ENCODE measurements around the gene SMIM38.

The SMIM38 gene

DNA sequence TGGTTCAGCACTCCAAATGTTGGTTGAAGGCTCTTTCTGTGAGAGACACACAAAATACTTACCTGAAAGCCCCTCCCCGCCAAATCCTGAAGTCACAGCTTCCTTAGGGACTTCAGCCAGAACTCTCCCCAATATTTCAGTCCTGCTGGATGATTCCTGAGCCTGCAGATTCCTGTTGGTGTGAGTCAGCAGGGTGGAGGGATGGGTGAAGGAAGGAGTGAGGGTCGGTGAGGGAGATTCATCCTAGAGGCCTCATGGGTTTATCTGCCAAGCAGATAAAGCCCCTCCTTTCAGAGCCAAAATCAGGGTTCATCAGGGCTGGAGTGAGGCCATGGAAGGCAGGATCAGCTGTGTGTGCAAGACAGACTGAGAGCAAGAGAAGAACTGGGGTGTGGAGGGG lies 37.9 kb downstream of the SMIM38 start:
- Histone ChIP-seq H3K4me3 (ENCODE audit: low read length) (no peak overlapping the region), H3K4me1 (ENCODE audit: control insufficient read depth, insufficient read depth, low read length) (no peaks in the 10 kb centered on the region), H3K27me3 (replicated peaks; ENCODE audit: control insufficient read depth, insufficient read depth, low read length) (peaks cover 75% of the 10 kb centered on the region), H3K36me3 (ENCODE audit: control insufficient read depth, insufficient read depth, low read length, severe bottlenecking) (no peaks in the 10 kb centered on the region), H3K9ac (ENCODE audit: low read length) (no peak overlapping the region), H3K9me3 (ENCODE audit: control insufficient read depth, low read length) (peaks cover 11% of the 10 kb centered on the region)
- DNase-seq (ENCODE audit: low read depth), result no peak

DNA sequence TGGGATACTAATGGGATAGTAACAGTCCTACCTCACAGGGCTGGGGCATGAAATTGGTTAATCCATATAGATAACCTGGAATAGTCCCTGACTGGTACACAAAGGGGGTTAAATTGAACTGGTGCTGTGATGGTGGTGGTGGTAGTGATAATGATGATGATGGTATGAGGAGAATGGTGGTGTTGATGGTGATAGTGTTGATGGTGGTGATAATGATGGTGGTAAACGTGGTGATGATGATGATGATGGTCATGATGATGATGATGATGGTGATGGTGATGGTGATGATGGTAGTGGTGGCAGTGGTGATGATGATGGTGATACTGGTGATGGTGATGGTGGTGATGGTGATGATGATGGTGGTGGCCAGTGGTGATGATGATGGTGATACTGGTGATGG lies 38.7 kb downstream of the SMIM38 start:
- no peak overlapping the region for H3K9ac ChIP-seq (ENCODE audit: low read length)
- H3K9me3 ChIP-seq (ENCODE audit: control insufficient read depth, low read length), result peaks cover 10% of the 10 kb centered on the region
- no peaks in the 10 kb centered on the region for H3K4me1 ChIP-seq (ENCODE audit: control insufficient read depth, insufficient read depth, low read length)
- H3K4me3 ChIP-seq (ENCODE audit: low read length), result no peak overlapping the region
- H3K36me3 ChIP-seq (ENCODE audit: control insufficient read depth, insufficient read depth, low read length, severe bottlenecking), result no peaks in the 10 kb centered on the region
- peaks cover 78% of the 10 kb centered on the region for H3K27me3 ChIP-seq (replicated peaks; ENCODE audit: control insufficient read depth, insufficient read depth, low read length)
- DNase-seq (ENCODE audit: low read depth), result no peak

DNA sequence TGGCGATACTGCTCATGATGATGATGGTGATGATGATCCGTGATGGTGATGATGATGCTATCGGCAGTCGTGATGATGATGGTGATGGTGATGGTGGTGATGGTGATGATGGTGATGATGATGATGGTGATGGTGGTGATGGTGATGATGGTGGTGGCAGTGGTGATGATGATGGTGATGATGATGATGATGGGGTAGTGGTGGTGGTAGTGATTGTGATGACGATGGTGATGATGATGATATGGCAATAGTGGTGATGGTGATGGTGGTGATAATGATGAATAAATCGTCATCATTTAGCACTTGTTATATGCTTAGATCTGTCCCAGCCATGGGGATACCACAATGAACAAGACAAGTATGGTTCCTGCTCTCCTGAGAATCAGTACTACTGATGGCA lies 39.2 kb downstream of the SMIM38 start:
- DNase-seq (ENCODE audit: low read depth), result no peak
- H3K4me3 ChIP-seq (ENCODE audit: low read length), result no peak overlapping the region

DNA sequence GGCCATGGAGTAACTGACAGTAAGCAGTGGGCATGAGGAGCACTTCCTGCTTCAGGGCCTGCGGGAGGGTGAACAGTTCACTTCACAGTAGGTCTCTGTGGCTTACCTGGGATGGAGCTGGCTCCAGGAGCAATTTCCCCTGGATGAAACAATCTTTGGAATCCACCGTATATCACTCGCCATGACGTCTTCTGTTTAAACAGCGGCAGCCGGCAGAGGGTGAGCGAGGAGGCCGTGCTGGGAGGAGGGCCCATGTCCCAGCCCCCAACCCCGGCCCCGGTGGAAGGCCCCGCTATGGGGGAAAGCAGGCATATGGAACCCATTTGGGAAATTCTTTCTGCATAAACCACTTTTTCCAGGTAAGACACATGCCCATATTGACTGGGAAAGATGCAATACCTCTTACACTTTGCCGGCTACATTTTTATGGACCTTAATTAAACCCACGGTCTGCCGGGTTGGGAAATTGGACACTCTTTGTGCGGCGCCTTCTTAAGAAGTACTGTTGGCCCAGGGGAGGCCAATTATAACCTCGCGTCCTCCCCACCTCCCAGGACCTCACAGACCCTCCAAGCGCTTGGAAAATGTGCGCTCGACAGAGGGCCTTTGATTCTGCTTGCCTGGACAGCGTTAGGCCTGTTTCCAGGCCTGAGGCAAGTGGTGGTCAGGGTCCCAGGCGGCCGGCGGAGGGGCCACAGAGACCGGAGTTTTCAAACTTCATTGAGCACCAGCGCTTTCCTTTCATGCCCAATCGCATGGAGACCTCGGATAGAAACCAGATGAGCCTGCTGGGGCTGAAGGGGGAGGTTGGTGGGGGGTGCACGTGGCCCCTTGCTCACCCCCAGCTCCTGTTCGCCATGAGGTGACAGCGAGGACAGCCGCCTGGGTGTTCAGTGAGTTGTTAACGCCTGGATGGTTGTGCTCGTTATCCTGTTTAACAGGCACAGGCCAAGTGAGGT lies 40.4 kb downstream of the SMIM38 start:
- H3K36me3 ChIP-seq (ENCODE audit: control insufficient read depth, insufficient read depth, low read length, severe bottlenecking), result no peaks in the 10 kb centered on the region
- H3K27me3 ChIP-seq (replicated peaks; ENCODE audit: control insufficient read depth, insufficient read depth, low read length), result peaks cover 87% of the 10 kb centered on the region
- no peak overlapping the region for H3K9ac ChIP-seq (ENCODE audit: low read length)
- H3K4me3 ChIP-seq (ENCODE audit: low read length), result no peak overlapping the region
- DNase-seq (ENCODE audit: low read depth), result no peak
- no peaks in the 10 kb centered on the region for H3K4me1 ChIP-seq (ENCODE audit: control insufficient read depth, insufficient read depth, low read length)
- H3K9me3 ChIP-seq (ENCODE audit: control insufficient read depth, low read length), result peaks cover 10% of the 10 kb centered on the region

More for the DNA sequence above, 39.2 kb downstream of the SMIM38 start:
- Histone ChIP-seq H3K27me3 (replicated peaks; ENCODE audit: control insufficient read depth, insufficient read depth, low read length) (peaks cover 82% of the 10 kb centered on the region), H3K9ac (ENCODE audit: low read length) (no peak overlapping the region), H3K9me3 (ENCODE audit: control insufficient read depth, low read length) (peaks cover 10% of the 10 kb centered on the region), H3K4me1 (ENCODE audit: control insufficient read depth, insufficient read depth, low read length) (no peaks in the 10 kb centered on the region), H3K36me3 (ENCODE audit: control insufficient read depth, insufficient read depth, low read length, severe bottlenecking) (no peaks in the 10 kb centered on the region)

DNA sequence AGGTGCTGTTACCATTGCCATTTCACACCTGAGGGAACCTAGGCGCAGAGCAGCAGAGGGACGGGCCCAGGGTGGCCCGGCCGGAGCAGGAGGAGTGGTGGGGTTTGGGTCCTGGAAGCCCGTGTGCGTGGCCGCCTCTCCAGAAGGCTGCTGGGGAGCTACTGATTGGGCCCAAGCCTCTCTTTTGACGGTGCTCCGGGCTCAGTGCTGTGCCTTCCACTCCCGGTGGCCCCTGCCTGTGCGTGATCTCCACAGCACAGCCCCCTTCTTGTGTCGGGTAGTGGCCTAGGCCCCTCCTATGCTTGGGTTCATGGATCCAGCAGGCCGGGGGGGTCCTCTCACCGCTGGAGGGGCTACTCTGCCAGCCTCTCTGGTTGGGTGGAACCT lies 41.0 kb downstream of the SMIM38 start:
- Histone ChIP-seq H3K4me1 (ENCODE audit: control insufficient read depth, insufficient read depth, low read length) (no peaks in the 10 kb centered on the region), H3K27me3 (replicated peaks; ENCODE audit: control insufficient read depth, insufficient read depth, low read length) (peaks cover 83% of the 10 kb centered on the region), H3K9ac (ENCODE audit: low read length) (no peak overlapping the region), H3K4me3 (ENCODE audit: low read length) (no peak overlapping the region), H3K36me3 (ENCODE audit: control insufficient read depth, insufficient read depth, low read length, severe bottlenecking) (no peaks in the 10 kb centered on the region), H3K9me3 (ENCODE audit: control insufficient read depth, low read length) (peaks cover 10% of the 10 kb centered on the region)
- no peak for DNase-seq (ENCODE audit: low read depth)

DNA sequence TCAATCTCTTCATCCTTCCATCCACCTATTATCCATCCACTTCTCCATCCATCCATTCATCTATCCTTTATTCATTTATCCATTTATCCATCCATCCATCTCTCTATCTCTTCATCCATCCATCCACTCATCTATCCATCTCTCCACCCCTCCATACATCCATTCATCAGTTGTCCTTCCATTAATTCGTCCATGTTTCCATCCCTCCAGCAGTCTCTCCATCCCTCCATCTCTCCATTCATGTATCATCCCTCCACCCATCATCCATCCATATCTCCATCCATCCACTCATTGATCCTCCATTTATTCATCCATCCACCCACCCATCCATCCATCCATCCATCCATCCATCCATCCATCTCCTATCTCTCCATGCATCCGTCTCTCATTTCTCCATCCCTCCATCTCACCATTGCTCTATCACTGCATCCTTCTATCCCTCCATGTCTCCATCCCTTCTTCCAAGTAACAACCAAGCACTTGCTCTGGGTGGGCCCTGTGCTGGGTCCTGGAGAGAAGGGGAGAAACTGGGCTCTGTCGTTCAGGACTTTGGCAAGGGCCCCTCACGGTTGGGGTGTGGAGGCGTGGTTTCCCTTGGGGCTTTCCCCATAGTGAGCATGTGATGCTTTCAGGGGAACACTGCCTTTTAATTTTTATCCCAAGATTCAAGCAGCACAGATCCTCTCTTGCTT lies 43.3 kb downstream of the SMIM38 start:
- Histone ChIP-seq H3K4me1 (ENCODE audit: control insufficient read depth, insufficient read depth, low read length) (no peaks in the 10 kb centered on the region), H3K4me3 (ENCODE audit: low read length) (no peak overlapping the region), H3K9ac (ENCODE audit: low read length) (no peak overlapping the region), H3K9me3 (ENCODE audit: control insufficient read depth, low read length) (peaks cover 10% of the 10 kb centered on the region), H3K27me3 (replicated peaks; ENCODE audit: control insufficient read depth, insufficient read depth, low read length) (peaks cover 87% of the 10 kb centered on the region), H3K36me3 (ENCODE audit: control insufficient read depth, insufficient read depth, low read length, severe bottlenecking) (no peaks in the 10 kb centered on the region)
- no peak for DNase-seq (ENCODE audit: low read depth)

DNA sequence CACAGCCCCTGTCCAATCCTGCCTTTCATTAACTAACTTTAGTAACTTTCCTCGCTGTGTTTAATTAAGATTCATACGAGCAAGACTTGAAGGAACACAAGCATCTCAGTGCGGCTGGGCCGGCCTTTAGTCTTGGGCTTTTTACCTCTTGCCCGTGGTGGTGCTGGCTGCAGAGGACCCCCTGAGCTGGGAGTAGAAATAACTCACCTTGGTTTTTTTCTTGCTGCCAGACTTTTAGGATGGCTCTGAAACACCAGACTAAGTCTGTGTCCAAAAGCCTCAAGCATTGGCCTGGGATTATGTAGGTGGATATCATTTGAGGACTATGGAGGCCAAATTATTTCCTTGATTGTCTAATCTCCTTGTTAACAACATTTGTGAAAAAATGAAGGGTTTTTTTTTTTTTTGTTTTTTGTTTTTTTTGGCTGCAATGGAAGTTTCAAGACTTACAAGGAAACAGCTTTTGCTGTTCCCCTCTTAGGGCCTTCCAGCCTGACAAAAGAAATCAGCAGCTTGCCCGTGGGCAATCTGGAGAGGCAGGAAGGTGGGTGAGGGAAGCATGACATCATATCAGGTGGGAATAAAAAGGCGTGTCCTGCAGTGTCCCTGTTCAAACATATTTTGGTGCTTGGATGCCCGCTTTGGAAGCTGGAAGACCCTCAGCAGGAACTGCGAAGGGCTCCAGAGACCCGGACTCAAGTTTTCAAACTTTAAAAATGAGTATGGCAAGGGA lies 44.0 kb downstream of the SMIM38 start:
- no peak overlapping the region for H3K9ac ChIP-seq (ENCODE audit: low read length)
- H3K4me3 ChIP-seq (ENCODE audit: low read length), result no peak overlapping the region
- no peak for DNase-seq (ENCODE audit: low read depth)
- H3K9me3 ChIP-seq (ENCODE audit: control insufficient read depth, low read length), result peaks cover 10% of the 10 kb centered on the region
- H3K4me1 ChIP-seq (ENCODE audit: control insufficient read depth, insufficient read depth, low read length), result no peaks in the 10 kb centered on the region
- H3K36me3 ChIP-seq (ENCODE audit: control insufficient read depth, insufficient read depth, low read length, severe bottlenecking), result no peaks in the 10 kb centered on the region
- peaks cover 85% of the 10 kb centered on the region for H3K27me3 ChIP-seq (replicated peaks; ENCODE audit: control insufficient read depth, insufficient read depth, low read length)

DNA sequence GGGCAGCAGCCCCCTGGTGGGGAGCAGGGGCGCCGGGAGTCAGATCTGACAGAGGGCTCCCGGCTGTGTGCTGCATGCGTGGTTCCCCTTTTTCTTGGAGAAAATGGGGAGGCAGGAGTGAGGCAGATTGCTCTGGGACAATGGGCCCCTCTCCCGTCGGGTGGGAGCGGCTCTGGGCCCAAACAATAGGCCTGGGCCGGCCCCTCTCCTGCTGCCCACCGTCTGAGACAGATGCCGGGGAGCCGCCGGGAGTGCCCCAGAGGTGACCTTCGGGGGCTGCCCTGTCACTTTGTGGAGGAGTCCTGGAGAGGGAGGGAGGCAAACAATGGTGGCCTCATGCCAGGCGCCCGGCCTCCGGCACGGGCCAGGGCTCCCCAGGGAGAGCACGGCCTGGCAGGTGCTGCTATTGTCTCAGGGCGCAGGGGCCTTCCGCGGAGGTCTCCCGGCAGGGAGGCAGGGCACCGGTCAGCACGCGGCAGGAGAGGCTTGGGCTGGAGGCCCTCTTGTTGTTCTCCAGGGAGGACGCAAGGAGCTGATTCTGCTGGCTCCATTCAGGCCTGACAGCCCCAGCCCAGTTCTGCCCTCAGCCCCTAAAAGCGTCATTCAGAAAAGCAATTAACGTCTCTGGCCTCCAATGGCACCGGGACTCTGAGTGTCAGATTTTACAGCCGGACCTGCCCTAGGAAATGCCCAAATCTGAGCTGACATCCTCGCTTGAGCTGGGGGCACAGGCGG lies 44.8 kb downstream of the SMIM38 start:
- no peak overlapping the region for H3K4me3 ChIP-seq (ENCODE audit: low read length)
- H3K9me3 ChIP-seq (ENCODE audit: control insufficient read depth, low read length), result peaks cover 8% of the 10 kb centered on the region
- peaks cover 86% of the 10 kb centered on the region for H3K27me3 ChIP-seq (replicated peaks; ENCODE audit: control insufficient read depth, insufficient read depth, low read length)
- no peak for DNase-seq (ENCODE audit: low read depth)
- H3K9ac ChIP-seq (ENCODE audit: low read length), result no peak overlapping the region
- H3K36me3 ChIP-seq (ENCODE audit: control insufficient read depth, insufficient read depth, low read length, severe bottlenecking), result no peaks in the 10 kb centered on the region
- H3K4me1 ChIP-seq (ENCODE audit: control insufficient read depth, insufficient read depth, low read length), result no peaks in the 10 kb centered on the region

DNA sequence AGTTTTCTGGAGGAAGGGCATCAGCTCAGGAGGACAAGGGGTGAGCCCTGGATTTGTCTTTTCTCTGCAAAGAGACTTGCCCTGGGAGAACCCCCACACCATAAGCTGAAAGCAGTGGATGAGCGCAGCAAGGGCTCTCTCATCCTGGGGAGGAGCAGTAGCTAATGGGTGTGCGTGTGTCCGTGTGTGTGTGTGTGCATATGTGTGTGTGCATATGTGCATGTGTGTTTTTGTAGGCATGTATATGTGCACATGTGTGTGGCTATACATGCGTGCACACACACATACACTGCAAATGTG lies 45.3 kb downstream of the SMIM38 start:
- Histone ChIP-seq H3K9ac (ENCODE audit: low read length) (no peak overlapping the region), H3K9me3 (ENCODE audit: control insufficient read depth, low read length) (peaks cover 5% of the 10 kb centered on the region), H3K4me1 (ENCODE audit: control insufficient read depth, insufficient read depth, low read length) (no peaks in the 10 kb centered on the region), H3K27me3 (replicated peaks; ENCODE audit: control insufficient read depth, insufficient read depth, low read length) (peaks cover 81% of the 10 kb centered on the region), H3K4me3 (ENCODE audit: low read length) (no peak overlapping the region), H3K36me3 (ENCODE audit: control insufficient read depth, insufficient read depth, low read length, severe bottlenecking) (no peaks in the 10 kb centered on the region)
- no peak for DNase-seq (ENCODE audit: low read depth)

DNA sequence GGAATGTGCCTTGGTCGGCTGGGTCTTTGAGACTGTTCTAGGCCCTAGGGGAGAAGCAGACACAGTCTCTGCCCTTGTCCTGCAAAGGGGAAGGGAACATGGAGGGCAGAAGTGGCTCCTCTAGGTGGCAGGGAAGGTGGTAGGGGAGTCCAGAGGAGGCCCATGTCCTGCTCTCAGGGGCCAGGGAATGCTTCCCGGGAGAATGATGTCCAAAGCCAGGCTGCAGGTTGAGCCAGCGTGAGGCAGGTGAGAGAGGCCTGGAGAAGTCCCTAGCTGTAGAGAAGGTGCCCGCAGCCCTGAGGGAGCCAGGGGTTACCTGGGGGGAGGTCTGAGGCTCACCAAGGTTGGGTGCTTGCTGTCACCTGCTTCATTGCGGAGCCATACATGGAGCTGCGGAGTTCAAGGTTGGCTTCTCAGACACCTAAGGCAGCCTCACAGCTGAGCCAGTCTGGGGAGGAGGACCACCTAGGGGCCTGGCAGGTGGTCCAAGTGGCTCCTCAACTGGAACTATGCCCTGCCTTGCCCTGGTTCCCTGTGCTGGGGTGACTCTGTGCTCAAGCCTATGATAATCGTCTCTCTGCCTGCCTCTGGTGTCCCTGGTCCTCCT lies 46.1 kb downstream of the SMIM38 start:
- H3K9ac ChIP-seq (ENCODE audit: low read length), result no peak overlapping the region
- H3K9me3 ChIP-seq (ENCODE audit: control insufficient read depth, low read length), result peaks cover 5% of the 10 kb centered on the region
- H3K27me3 ChIP-seq (replicated peaks; ENCODE audit: control insufficient read depth, insufficient read depth, low read length), result peaks cover 72% of the 10 kb centered on the region
- no peaks in the 10 kb centered on the region for H3K4me1 ChIP-seq (ENCODE audit: control insufficient read depth, insufficient read depth, low read length)
- no peak for DNase-seq (ENCODE audit: low read depth)
- H3K36me3 ChIP-seq (ENCODE audit: control insufficient read depth, insufficient read depth, low read length, severe bottlenecking), result no peaks in the 10 kb centered on the region
- no peak overlapping the region for H3K4me3 ChIP-seq (ENCODE audit: low read length)
